ENCODE measurements around the gene CRYGN. TPM values are rescaled to one million over a fixed set of nuclear protein-coding genes. Genes with fewer than 3 reads are reported as not detected.

CRYGN gene
- polyA plus RNA-seq, 1 donor, result not detected

DNA sequence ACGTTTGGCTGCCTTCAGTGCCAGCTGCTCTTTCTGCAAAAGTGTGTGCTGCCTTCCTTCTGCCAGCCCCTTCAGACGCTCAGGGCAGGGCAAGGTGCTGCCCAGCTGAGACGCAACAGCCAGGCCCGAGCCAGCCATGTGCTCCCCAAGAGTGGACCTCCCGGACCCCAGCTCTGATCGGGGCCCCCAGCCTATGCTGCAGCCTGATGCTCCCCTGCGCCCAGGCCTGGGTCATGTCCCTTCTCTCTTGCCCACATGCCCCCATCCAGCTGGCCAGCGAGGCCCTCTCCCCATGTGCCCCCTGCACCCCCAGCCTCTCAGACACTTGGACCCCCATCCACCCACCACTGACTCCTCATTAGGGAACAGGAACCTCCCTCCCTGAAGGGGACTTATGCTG is 47.9 kb downstream of the CRYGN start:
- no peak for DNase-seq (ENCODE audit: low read depth)

DNA sequence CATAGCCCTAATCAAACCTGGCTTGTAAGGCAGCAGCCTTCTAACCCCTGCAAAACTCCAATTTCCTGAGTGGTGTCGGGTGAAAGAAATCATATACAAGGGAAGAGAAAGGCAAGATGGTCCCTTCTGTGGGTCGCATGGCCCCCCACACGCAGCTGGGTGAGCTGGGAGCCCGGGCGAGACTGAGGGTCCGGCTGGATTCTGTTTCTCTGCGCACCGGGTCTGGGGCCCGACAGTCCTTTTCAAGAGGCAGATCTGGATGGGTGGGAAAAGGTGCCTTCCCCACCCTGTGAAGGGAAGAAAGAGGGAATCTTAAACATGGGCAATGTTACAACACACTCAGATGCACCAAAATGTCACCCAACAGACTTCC is 48.6 kb downstream of the CRYGN start:
- no peak for DNase-seq (ENCODE audit: low read depth)

DNA sequence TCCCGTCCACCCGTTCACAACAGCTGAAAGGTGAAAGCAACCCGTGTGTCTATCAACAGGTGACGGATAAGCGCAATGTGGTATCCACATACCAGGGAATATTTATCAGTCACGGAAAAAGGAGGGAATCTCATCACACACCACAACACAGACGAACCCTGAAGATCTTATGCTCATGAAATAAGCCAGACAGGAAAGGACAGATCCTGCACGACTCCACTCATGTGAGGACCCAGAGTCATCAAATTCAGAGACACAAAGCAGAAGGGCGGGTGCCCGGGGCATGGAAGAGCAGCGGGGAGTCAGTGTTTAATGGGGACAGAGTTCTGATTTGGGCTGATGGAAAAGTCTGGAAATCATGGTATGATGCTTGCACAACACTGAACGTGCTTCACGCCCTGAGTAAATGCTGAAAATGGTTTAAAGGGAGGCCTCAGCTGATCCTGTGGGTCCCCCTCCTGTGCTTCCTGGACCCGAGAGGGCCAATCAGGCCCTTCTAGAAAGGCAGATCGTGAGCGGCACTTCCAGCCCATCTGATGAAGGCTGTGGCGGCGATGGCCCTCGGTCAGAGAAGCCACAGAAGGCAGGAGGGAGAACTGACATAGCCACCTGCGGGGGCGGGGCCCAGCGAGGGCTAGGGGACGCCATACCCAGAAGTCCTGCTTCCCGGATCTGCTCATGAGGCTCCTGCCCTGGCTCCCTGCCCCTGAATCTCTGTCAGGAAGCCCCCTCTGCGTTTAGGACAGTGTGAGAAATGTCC is 49.2 kb downstream of the CRYGN start:
- DNase-seq (ENCODE audit: low read depth), result no peak

DNA sequence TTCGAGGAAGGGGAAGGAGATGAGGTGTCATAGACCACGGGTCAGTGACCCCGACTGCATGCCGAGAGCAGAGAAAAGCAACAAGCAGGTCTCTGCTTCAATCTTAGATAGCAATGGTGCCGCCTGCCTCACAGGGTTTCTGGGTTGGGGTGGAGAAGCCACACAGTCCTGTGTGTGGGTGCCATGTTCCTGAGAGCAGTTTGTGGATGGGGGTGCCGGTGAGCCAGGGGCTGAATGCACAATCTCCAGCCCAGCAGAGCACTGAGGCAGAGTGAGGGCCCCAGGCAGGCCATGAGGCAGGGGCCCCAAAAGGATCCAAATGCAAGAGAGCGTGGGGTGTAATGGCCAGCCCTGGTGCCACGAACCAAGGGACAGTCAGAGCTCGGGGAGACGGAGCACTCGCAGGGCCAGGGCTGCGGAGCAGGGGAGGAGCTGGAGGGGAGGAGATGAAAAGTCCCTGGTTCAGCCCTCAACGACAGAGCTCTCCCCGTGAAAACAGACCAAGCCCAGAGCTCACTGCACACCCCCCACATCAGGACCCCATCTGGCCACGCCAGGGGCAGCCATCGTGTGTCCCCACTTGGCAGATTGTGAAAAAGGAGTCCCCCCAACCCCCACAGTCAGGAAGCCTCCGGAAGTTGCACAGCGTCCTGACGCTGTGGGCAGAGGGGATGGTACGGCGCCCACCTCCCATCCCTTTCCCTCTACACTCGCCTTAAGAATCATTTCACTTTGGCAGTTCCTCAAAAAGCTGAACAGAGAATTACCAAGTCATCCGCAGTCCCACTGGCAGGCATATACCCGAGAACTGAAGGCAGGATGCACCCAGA is 50.0 kb downstream of the CRYGN start:
- no peak for DNase-seq (ENCODE audit: low read depth)

DNA sequence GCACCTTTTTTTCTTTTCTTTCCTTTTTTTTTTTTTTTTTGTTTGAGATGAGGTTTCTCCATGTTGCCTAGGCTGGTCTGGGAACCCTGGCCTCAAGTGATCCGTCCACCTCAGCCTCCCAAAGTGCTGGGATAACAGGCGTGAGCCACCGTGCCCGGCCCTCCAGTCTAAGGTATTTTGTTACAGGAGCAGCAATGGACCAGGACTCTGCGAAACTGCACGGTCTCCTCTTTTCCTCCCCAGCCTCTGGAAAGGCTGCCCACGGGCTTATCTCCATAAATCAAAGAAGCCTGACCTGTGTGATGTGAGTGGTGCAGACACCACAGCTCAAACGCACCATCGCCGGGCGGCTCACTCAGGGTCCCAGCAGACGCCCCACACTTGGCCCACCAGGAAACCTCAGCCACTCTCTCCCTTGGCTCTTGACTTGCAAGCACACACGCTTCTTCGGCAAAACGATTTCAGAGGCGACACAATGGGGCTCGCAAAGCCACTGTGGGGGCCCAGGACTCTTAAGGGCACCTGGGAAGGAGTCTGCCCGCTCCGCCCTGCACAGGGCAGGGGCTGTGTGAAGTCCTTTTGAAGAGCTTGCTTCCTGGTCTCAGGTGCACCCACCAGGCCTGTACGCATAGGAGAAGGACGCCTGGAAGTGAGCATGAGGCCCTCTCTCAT is 50.7 kb downstream of the CRYGN start:
- DNase-seq (ENCODE audit: low read depth), result no peak

DNA sequence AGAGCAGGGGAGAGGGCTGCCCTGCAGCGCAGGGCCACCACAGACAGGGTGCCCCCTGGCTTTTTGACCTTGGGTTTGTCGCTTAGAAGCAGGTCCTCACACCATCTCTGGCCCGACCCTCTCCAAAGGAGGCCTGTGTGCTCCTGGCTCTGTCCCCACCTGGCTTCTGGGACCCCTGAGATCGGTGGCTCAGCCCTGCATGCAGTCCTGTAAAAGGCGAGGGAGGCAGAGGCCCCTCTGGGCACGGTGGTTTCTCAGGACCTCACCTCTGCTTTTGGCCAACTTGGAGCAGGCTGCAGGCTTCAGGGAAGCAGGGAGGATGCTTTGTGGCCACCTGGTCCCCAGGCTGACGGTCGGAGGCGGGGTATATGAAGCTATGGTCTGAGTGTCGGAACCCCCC is 51.5 kb downstream of the CRYGN start:
- no peak for DNase-seq (ENCODE audit: low read depth)

DNA sequence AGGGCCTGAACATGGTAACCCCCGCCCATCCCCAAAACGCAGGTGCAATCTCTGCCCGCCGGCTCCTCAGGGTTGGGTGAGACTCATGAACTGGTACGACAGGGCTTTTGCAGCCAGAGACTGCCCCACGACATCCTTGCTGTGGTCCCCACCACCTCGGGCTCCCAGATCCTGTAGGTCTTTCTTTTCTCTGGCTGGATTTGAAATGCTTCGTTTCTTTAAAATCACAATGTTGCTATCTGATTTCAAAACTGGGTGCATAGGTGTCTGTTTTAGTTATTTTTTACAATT is 52.0 kb downstream of the CRYGN start:
- no peak for DNase-seq (ENCODE audit: low read depth)

DNA sequence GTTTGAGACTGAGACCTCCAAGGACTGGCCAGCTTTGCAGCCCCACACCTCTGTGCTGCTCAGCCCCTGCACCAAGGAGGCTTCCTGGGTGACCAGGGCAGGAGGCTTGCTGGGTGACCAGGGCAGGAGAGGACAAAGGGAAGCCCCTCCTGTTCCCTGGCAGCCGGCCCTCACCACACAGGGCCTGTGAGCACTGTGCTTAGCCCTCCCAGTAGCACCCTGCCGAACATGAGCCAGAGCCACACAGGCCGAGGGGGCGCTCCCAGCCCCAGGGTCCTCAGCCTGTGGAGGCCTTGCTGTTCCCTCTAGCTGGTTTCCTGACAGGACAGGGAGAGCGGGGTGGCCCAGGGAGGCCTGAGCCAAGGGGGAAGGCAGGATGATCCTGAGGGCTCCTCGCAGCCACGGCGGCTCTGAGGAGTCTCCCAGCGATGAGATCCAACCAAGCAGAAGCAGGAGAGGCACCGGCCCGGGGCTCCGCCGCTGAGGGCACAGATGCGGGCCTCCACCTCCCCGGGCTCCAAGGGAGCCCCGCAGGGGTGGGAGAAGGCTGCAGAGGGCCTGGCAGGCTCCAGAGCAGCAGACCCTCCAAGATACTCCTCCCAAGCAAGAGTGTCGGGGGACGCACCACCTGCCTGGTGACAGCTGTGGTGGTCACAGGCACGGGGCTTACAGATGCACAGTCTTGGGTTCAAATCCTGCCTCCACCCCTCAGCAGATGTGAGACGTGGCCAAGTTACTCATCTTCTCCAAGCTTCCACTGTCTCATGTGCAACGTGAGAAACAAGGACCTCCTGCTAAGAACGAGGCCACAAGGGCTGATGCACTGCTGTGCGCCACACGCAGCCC is 52.6 kb downstream of the CRYGN start:
- DNase-seq (ENCODE audit: low read depth), result no peak

DNA sequence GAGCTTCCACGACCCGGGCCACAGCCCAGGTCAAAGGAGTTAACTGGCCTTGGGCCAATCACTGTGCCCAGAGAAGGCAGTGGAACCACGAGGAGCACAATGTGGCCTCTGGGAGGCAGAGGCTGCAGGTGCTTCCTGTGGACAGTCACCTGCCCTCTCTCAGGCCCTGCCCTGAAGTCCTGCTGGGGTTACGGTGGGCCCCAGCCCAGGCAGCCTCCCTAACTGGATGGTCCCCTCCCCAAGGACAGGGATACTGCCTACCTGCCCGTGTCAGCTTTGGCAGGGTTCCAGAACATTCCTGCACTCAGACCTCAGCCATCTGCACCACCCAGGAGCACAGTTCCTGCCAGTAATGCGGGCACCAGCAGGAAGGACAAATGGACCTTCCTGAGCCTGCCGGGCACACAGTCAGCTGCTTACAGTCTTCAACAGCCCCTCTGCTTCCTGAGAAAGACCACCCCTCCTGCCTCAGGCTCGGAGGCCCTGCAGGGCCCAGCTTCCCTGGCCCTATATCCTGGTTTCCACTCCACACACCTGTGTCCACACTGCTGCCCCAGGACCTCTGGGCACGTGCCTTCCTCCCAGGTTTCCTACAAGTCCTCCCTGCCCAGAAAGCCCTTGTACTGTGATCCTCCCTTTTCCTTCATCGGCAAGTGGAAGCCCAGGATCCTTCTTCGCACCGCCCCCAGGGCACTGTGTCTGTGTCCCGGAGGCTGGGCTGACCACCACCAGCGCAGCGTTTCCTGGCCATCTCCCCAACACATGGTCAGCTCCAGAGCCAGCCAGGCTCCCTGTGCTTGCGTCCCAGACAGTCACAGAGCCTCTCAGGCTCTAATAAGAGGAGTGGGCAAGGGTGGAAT is 53.4 kb downstream of the CRYGN start:
- DNase-seq (ENCODE audit: low read depth), result no peak

DNA sequence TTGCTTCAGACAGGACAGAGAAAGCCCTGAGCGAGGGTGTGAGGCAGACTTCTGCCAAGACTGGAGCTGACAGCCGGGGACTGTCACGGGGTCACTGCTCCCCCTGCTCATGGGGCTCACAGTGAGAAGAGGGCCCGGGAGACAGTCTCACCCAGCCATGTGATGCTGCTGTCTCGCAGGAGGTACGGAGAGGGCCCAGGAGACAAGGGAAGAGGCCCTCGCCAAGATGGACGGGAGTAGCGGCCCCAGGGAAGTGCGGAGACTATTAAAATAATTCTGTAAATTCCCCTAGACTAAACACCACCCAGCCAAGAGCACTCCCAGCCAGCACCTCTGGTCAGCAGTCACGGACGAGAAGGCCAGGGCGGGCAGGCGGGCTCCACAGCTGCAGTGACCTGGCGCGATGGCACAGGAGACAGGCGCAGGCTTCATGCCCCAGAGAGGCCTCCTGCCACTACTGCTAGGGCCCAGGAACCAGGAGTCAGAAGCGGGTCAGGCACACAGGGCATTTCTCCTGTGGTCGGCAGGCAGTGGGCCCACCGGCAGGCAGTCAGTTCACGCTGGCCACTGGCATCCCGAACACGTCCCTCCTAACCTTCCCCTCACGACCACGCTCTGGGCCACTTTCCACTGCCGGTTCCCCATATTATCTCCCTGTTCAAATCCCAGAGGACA is 54.2 kb downstream of the CRYGN start:
- no peak for DNase-seq (ENCODE audit: low read depth)

DNA sequence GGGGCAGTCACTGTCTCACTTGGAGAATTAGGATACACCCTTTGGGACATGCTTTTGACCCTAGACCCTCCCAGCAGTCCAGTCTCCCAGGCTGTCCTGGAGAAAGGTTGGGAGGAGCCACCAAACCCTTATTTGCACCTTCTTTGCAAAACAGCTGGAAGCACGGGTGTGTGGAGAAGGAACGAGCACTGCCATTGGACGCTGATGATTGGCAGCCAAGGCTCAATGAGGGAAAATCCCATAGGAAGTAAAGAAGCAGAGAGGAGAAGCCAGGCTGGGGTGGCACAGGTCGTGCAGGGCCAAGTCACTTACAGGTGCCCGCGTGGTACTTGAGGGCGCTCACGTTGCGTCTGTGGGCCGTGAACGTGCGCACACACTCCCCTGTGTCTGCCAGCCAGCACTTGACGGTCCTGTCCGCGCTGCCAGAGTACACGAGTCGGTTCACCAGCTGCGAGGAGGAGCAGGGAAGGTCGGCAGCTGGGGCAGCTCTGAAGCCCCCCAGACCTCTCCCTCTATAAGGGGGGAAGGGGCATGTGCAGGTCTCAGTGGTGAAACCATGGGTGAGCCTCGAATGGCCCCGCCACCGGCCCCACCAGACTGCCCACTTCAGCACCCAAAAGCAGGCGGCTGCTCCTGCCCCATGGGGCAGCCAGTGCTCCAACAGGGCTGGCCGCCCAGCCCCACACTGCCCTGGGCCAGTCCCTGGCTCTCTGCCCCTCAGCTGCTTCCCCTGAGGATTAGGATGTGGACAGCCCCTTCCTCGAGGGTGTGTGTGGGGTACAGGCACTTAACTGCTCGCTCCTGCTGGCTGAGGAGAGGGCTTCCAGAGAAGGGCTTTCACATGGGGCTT is 54.9 kb downstream of the CRYGN start:
- DNase-seq (ENCODE audit: low read depth), result no peak

DNA sequence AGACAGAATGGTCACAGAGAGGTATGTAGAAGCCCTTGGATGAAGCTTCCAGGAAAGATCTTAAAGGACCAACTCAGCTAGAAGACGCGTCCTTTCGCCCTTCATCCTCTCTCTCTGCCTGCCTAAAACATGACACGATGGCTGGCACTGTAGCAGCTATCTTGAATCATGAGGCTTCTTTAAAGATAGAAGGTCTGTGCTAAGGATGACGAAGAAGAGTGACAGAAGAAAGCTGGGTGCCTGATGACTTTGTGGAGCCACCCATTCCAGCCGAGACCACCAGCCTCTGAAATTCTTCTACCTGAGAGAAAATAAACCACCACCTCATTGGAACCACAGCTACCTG is 55.6 kb downstream of the CRYGN start:
- no peak for DNase-seq (ENCODE audit: low read depth)

DNA sequence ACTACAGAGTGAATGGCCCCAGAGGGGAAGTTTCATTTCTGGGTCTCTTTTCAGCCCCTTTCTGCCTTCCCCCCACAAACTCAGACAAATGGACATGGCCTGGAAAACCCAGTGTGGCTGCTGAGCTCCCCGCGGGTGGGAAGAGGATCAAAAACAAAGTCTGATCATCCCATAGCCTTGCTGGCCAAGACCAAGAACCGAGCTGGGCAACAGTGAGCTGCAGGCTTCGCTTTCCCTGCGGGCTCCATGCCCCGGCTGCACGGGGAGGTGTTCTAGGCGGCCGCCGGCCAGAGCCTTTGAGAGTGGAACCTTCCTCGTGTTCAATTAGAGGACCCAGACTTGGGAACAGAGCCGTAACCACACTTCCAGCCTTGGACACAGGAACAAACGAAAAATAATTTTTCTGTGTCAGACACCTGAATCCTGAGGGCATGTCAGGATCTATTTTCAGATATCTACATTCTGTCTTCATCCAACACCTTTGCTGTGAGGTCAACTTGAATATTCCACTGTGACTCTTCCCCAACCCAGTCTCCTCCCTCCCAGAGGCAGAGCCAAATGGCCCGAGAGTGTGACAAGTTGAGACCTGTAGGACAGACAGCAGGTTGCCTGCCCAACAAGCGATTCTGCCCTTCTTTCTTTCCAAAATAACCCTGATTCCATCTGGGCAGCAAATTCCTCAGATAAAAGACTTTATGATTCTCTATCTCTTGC is 56.1 kb downstream of the CRYGN start:
- no peak for DNase-seq (ENCODE audit: low read depth)

DNA sequence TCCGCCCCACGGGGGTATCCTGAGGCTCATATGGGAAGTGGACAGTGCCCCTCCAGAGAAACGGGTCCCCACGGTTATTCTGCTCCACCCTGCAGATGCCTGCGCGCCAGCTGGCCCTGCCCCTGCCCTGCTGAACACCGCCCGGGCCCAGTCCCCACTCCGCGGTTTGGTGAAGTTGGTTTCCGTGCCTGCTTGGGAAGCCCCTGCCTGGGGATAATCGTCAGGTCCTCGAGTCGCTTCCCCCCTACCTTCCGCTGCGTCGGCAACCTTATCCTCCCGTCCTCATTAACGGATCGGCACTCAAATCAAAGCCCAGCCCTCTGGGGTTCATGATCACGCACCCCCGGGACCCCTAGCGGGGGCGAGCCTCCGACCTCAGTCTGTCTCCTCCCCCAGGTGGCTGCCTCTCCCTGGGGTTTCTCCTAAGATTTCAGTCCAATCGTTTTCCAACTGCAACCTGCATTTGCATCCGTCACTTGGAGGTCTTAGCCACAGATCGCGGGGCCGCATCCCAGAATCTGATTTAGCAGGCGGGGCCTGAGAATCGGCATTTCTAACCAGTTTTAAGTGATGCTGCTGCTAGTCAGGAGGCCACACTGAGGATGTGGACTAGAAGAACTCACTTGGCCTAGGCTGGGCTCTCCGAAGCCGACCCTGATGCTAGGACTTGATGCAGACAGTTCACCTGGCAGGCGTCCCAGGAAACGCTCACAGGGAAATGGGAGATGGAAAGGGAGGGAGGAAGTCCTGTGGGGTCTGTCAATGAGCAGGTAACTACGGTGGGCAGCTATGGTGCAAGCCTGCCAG is 57.7 kb downstream of the CRYGN start:
- no peak for DNase-seq (ENCODE audit: low read depth)

DNA sequence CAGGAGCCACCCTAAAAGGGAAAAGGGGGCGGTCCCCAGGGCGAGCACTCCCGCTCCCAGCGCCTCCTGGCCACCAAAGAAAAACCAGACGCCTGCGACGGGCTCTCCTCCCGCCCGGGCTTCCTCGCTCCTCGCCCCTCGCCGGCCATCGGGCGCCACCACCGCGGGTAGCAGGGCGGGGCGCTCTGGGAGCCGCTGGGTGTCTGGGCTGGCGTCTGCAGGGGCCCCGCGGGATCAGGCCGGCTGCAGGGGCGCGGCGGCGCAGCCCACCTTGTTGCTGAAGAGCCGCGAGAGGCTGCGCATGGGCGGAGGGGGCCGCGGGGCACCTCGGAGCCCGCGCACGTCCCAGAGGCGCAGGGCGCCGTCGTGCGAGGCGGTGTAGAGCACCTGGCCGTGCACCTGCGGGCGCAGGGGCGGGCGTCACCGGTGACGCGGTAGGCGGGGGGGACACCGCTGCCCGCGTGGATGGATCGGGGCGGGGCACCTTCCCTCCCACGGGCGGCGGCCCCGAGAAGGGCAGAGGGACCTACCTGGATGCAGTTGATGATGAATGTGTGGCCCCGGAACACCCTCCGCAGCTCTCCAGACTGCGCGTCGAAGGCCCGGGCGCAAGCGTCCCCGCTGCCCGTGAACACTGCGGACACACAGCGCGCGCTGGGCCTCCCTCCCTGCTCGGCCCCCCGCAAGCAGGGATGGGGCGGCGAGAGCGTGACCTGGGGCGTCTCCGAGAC is 58.4 kb downstream of the CRYGN start:
- DNase-seq (ENCODE audit: low read depth), result no peak

DNA sequence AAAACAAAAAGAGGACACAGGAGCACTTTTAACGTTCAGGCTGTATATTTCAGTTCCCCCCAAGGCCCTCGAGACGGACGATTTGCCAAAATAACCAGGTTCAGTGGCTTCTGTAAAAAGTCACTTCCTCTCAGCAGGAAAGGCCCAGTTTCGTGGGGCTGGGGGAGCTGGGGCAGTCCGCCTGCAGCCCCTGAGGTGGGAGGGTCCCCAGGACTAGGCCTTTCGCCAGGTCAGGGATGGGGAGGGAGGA is 58.9 kb downstream of the CRYGN start:
- DNase-seq (ENCODE audit: low read depth), result no peak

DNA sequence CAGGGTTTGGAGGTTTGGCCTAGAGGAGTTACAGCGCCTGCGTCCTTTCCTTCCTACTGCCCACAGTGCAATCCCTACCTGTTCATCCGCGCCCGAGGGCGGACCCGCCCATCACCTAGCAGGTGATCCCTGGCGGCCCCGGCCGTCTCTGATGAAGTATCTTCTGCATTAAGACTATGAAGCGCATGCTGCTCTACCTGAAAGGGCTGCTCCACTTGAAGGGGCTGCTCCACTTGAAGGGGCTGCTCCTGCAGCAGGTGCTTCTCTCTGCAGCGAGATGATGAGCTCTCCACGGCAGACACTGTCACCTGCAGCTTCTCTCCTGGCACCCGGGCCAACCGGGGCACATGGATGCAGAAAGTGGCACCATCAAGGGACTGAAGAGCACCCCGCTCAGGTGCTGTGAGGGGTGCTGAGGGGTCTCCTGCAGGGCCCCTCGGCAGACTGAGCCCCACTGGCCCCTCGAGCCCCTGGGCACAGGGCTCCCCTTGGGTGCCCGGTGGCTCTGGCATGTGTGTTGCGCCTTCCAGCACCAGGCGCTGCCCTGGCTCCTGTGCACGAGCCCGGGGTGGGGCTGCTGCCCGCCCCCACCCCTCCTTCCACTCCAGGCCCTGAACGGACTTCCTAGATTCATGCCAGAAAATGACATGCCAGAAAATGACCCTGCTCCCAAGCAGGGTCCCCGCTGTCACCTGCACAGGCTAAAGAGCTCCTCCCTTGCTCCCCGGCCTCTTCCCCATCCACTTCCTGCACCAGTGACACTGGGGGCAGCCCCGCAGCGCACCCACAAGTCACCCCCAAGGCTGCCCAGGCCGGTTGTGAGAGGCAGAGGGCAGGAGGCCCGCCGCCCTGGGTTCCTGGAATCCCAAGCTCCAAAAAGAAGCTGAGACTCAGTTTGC is 59.5 kb downstream of the CRYGN start:
- DNase-seq (ENCODE audit: low read depth), result no peak

Data from forelimb muscle (tissue), 1 donor.